Testis (tissue), 2 donors: ENCODE data around the gene SRCAP.

Experiments used
- POLR2A ChIP-seq: fragments of 450-650 bp; IDR thresholded peaks from one replicate; pipeline ENCODE4 v1.6.1; 2017; ENCODE audit warnings: antibody characterized with exemption, mild to moderate bottlenecking, moderate library complexity
- TF ChIP-seq, protein P1 (sequence below), 3 experiments: fragments of 450-650 bp in 2 of 3; fragments of 200-600 bp in 1 of 3; sonication (generic) in 1 of 3; IDR thresholded peaks; one replicate each; pipeline ENCODE4 v1.5.1; 2016 to 2019; ENCODE audit warnings: antibody characterized with exemption in 3 of 3, mild to moderate bottlenecking in 2 of 3, moderate library complexity in 1 of 3

DNA sequence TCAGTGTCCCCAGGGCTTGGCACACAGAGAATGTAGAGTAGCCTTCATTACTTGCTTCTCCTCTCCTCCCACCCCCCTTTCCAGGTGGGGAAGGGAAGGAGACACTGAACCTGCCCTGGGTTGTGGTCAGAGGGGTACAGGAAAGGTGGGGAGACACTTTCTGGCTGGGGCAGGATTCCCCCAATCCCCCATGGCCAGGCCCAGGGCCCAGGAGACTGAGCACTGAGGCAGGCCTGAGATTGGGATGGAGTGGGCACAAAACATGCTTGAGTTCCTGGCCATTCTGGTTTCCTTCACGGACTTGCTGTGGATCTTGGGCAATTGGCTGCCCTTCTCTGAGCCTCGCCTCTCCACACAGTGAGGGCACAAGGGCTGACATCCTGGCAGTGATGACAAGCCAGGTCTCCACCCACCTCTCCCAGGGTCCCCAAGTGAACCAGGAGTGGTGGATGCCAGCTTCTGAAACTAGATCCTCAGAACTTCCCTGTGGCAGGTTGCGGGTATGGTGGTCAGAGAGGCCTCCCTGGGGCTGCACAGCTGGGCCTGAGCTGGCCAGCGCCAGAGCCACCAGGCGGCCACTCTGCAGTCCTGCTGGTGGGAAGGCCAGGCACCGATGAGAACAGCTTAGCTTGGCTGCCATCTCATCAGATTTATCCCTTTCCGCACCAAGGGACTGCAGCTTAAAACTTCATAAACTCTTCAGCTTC is 78.8 kb downstream of the SRCAP start:
- TF ChIP-seq, protein P1, sequence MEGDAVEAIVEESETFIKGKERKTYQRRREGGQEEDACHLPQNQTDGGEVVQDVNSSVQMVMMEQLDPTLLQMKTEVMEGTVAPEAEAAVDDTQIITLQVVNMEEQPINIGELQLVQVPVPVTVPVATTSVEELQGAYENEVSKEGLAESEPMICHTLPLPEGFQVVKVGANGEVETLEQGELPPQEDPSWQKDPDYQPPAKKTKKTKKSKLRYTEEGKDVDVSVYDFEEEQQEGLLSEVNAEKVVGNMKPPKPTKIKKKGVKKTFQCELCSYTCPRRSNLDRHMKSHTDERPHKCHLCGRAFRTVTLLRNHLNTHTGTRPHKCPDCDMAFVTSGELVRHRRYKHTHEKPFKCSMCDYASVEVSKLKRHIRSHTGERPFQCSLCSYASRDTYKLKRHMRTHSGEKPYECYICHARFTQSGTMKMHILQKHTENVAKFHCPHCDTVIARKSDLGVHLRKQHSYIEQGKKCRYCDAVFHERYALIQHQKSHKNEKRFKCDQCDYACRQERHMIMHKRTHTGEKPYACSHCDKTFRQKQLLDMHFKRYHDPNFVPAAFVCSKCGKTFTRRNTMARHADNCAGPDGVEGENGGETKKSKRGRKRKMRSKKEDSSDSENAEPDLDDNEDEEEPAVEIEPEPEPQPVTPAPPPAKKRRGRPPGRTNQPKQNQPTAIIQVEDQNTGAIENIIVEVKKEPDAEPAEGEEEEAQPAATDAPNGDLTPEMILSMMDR (IDR thresholded peaks at IDR 0.05) = no peak
- TF ChIP-seq POLR2A = no peak
